Hypothalamus (tissue), 51 donors: ENCODE results near the gene ASTL.

Experiments
- DNase-seq, 51 donors: peaks; one replicate each; lab custom pipeline; 2025; lab: John Stamatoyannopoulos, UW

Gene ASTL

GRCh38 chr2:96115631-96116423, 22.5 kb downstream of the ASTL start:
- no peak for DNase-seq

- no peak for DNase-seq
Measured at GRCh38 chr2:96114903-96115581, 23.3 kb downstream of the ASTL start.

GRCh38 chr2:96114546-96114902, 23.8 kb downstream of the ASTL start:
- DNase-seq: no peak

- DNase-seq: peak in 1 of 51 donors; percentile 26
Measured at GRCh38 chr2:96113951-96114350, 24.4 kb downstream of the ASTL start.

- DNase-seq: no peak
Measured at GRCh38 chr2:96113367-96113677, 25.0 kb downstream of the ASTL start.

- no peak for DNase-seq
Measured at GRCh38 chr2:96112501-96113366, 25.6 kb downstream of the ASTL start.

GRCh38 chr2:96111823-96112500, 26.3 kb downstream of the ASTL start:
- no peak for DNase-seq

- no peak for DNase-seq
Measured at GRCh38 chr2:96111257-96111640, 27.1 kb downstream of the ASTL start.

GRCh38 chr2:96110621-96111256, 27.6 kb downstream of the ASTL start:
- DNase-seq: no peak

- no peak for DNase-seq
Measured at GRCh38 chr2:96109931-96110511, 28.3 kb downstream of the ASTL start.

GRCh38 chr2:96109361-96109680, 29.0 kb downstream of the ASTL start:
- DNase-seq: no peak

- no peak for DNase-seq
Measured at GRCh38 chr2:96108541-96109360, 29.6 kb downstream of the ASTL start.

GRCh38 chr2:96108151-96108540, 30.2 kb downstream of the ASTL start:
- DNase-seq: no peak

GRCh38 chr2:96107708-96108065, 30.6 kb downstream of the ASTL start:
- DNase-seq: no peak

- no peak for DNase-seq
Measured at GRCh38 chr2:96106991-96107707, 31.2 kb downstream of the ASTL start.

- DNase-seq: no peak
Measured at GRCh38 chr2:96105994-96106715, 32.1 kb downstream of the ASTL start.

- no peak for DNase-seq
Measured at GRCh38 chr2:96105152-96105915, 33.0 kb downstream of the ASTL start.
